GM18519 (cell line): ENCODE measurements around the gene ECT2L.
A peak's percentile ranks its signal among the peaks of the same experiment; 100 is the strongest.

ENCODE experiments used
- ATAC-seq: cut with Tn5 transposase; IDR thresholded peaks from one replicate; pipeline ENCODE4 v1.9.1; 2021; ENCODE audit warnings: mild to moderate bottlenecking, moderate library complexity; ENCODE audit not compliant: unreplicated experiment, low FRiP score

Gene ECT2L

DNA sequence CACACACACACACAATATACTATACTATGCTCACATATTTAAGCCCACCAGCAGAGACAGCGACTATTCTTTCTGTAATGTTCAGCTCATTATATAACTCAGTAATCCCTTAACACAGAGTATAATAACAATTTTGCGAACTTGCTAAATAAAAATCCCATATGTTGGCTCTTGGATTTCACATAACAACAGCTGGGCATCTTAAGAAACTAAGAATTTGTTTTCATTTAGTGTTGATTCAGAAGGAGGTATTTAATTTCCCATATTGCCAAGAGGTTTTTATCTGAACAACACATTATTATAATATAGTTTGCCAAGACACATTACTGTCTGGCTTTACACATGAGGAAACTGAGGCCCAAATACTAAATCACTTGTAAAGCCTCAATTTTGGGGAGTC lies 7.4 kb downstream of the ECT2L start:
- no peak for ATAC-seq

DNA sequence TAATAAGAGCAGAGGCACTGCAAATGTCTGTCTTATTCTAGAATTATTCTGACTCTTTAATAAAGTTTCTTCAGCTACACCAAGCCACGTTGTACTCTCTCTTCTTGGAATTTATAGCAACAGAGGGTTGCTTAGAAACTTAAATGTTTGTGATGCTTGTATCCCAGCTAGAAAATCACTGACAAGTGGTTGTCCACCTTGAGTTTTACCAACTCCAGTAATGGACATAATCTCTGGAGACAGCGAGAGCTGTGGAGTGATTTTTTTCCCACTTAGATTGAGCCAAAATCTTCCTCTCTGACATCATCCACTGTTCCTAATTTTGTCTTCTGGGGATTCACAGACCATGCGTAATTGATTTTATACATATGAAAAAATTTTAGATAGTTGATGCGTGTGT lies 8.0 kb downstream of the ECT2L start:
- no peak for ATAC-seq

DNA sequence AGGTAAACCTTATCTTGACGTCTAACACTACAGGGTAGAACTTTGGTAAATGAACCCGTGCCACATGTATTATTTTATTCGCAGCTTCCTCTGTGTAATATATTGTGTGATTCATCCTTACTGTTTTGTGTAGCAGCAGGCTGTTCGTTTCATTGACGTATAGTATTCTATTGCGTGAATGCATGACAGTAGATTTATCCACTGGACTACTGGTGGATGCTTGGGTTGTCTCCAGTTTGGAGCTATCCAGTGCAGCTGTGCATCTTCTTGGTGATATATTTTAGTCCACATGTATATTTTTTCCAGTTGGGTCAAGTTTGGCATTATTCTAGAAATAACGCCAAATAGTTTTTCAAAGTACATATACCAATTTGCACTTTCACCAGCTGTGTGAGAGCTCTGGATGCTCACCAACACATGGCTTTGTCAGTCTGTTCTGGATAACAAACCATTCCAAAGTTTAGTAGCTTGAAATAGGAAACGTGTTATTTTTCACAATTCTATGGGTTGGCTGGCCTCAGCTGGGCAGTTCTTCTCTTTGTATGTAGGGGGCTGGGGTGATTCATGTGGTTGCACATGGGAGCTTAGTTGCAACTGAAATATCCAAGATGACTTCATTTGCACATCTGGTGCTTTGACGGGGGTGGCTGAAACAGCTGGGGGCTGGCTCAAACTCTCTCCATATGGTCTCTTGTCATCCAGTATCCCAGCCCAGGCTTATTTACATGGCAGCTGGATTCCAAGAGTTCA lies 9.3 kb downstream of the ECT2L start:
- no peak for ATAC-seq

DNA sequence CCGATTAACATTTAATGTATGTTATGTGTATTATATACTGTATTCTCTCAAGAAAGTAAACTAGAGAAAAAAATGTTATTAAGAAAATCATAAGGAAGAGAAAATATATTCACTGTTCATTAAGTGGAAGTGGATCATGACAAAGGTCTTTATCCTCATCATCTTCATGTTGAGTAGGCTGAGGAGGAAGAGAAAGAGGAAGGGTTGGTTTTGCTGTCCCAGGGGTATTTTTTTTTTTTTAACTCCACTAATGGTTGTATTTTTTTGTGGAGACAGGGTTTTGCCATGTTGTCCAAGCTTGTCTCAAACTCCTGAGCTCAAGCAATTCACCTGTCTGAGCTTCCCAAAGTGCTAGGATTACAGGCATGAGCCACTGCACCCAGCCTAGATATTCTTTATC lies 11.0 kb downstream of the ECT2L start:
- ATAC-seq, result no peak

GRCh38 chr6:138809677-138810076 lies 13.8 kb downstream of the ECT2L start:
- ATAC-seq, result no peak

GRCh38 chr6:138811866-138812265 lies 16.0 kb downstream of the ECT2L start:
- no peak for ATAC-seq

DNA sequence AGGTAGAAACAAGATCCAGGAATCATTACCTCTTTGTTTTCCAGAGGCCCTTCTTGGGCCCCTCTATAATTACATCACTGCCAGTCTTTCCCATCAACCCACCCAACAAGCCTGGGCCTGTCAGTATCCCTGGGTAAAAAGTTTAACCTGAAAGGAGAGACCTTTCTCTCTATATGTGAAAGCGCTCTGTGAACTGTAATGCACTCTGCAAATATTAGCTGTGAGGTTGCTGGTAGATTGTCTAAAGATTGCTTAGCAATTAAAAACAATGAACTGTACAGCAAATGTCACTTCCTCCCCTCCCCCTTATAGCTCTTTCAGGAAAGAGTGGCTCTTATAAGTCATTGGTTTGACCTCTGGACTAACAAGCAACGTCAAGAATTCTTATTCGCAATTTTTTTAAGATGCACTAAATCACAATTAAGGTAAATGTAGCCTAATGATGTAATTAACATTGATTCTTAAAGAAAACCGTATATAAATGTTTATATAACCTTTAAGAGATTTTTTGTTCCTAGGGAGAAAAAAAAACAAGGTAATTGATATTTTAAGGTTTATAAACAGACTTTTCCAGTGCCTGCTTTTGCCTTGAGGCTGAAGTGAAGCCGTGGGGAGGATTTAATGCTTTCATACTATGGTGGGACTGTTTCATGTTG lies 18.4 kb downstream of the ECT2L start:
- ATAC-seq, result no peak

GRCh38 chr6:138815221-138815620 lies 19.3 kb downstream of the ECT2L start:
- ATAC-seq, result no peak

DNA sequence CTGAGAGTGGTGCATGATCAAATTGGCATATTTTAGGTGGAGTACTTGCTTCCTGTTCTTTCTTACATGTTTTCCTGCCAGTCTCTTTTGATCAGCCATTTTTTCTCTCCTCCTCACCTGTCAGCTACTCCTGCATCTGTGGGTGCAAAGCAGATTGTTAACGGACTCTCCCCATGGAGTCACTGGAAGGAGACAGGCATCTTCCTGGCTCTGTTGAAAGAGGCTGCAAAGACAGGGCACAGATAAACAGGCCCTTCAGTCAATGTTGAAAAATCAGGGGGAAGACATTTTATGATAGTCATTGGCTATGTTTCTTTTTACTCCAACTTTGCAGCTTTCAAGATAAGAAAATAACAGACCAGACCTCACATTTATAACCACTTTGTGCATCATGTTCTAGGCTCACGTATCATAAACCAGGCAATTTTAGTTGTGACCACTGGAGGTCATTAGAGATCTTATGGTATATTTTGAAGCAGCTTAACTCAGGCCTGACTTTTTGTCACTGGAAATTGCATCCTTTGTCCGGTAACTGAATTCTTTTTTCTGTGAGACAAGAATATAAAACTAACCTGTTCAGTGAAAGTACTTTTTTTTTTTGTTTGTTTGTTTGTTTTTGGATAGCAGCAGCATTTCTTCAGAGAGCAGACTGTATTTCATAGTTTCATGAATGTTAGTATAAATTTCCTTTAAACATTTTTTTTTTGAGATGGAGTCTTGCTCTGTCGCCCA lies 20.1 kb downstream of the ECT2L start:
- ATAC-seq, result peak; percentile 51

DNA sequence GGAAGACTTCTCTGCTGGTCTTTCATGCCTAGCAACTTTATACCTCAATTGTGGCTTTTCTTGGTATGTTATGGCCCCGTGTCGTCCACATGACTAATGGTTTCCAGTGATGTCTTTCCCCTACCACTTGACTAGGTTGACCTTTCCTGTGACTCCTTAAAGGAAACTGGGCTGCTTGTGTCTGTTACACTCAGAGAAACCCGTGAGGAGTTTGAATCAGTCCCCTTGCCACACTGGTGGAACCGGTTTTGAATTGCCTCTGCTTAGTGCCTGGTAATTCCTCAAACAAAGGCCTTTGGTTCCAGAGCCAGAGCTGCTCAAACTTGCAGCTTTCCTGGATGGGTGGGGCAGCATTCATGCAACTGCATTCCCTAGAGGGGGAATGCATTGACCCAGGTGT lies 21.9 kb downstream of the ECT2L start:
- no peak for ATAC-seq

DNA sequence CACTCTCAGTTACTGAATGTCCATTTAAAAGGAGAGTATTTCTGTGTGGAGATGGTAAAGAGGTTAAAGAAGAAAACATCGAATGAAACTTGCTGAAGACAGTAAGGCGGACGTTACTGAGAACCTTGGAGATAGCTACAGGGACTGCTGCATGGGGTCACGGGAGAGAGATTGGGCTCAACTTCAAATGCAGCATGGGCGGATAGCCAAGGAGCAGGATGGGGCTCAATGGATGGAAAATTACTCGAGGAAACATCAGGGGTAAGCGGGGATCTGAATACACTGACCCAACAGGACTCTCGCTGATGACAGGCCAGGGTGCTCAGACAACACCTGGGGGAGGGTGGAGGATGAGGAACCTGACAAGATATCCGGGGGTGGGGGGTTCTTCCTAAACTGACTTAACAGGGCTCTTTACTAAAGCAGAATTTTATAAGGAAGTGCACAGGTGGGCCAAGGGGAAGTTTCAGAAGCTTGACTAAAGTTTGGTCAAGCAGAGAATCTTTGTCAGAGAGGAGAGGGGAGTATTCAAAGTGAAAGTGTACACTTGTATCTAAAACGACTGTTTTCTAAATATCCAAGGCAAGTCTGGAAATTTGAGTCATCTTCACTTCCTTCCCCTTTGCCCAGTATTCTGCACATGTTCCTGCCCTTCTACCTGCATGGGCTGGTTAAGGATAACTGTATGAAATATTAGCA lies 22.8 kb downstream of the ECT2L start:
- peak; percentile 56 for ATAC-seq

DNA sequence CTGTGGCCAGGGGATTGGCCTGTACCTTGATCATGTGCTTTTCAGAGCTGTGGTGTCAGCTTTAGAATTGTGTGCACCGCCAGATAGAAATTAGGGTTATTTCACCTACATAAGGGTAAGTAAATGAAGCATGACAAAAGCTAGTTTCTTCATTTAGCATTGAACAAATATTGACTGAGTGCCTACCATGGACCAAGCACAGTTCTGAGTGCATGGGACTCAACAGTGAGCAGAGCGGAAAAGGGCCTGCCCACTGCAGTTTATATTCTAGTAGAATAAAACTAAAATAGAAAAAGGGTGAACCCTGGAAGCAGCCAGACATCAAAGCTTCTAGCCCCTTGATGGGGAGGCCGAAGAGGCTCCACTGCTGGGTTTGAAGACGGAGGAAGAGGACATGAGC lies 25.6 kb downstream of the ECT2L start:
- peak; percentile 10 for ATAC-seq

DNA sequence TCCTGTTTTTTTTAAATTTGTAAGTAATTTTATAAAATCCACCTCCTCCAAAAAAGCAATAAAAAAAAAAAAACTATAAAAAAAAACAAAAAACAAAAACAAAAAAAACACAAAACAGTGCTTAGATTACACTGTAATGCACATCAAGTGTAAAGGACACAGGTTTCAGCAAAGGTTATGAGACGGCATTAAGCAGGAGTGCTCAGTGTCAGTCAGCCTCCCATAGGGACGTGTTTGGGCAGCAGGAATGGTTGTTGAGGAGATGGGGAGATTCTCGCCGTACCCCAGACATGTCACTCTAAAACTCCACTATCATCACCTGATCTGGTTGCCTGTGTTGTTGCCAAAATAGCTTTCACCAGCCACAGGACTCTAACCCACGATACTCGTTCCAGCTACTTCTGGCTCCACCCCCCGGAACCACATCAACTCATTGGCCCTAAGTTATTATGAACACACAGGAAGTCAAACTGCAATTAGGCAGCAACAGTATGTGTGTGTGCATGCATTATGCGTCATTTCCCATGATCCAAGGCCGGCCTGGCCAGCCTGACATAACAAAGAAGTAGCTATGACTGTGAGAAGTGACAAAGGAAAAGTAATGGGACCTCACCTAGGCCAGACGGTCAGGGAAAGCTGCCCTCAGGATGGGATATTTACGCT lies 28.7 kb downstream of the ECT2L start:
- ATAC-seq, result no peak

- ATAC-seq, result no peak
Observed at GRCh38 chr6:138830248-138830647, 34.4 kb downstream of the ECT2L start.

DNA sequence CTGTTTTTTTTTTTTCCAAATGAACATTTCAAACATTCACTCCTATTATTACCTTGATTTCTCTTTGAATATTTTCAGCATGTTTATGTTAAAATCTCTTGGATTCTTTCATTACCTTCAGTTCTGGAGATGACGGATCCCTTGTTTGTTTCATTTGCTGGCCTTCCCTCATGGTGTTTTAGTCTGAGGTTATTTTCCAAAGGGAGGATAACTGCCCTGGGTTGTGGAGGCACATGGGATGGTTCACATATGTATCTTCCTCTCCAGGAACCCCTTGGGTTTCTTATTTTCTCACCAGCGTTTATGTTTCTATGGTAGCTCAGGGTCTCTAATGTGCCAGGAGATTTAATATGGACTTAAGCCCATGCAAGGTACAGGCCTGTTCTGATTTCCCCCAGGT lies 36.3 kb downstream of the ECT2L start:
- no peak for ATAC-seq

GRCh38 chr6:138833816-138834539 lies 38.1 kb downstream of the ECT2L start:
- no peak for ATAC-seq

- no peak for ATAC-seq
Observed at GRCh38 chr6:138837246-138837645, 41.4 kb downstream of the ECT2L start.

GRCh38 chr6:138844192-138844591 lies 48.3 kb downstream of the ECT2L start:
- no peak for ATAC-seq

DNA sequence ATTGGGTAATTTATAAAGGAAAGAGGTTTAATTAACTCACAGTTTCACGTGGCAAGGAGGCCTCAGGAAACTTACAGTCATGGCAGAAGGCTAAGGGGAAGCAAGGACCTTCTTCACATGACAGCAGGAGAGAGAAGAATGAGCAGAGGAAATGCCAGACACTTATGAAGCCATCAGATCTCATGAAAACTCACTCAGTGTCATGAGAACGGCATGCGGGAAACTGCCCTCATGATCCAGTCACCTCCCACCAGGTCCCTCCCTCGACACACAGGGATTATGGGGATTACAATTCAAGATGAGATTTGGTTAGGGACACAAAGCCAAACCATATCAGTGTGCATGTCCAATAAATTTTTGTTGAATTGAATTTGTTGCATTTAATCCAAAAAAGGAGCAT lies 52.0 kb downstream of the ECT2L start:
- ATAC-seq, result no peak

GRCh38 chr6:138848461-138848860 lies 52.6 kb downstream of the ECT2L start:
- no peak for ATAC-seq
